Measurements from ENCODE around the gene DCXR. TPM values are rescaled to one million over a fixed set of nuclear protein-coding genes. Genes with fewer than 3 reads are reported as not detected.

Gene DCXR
- total and polyA plus RNA-seq, 2 of the 13 experiments (the other 11 are each of a cell fraction or from before 2014, with no cell fraction given), result 287 to 311 TPM

GRCh38 chr17:81999587-81999975 is 37.9 kb downstream of the DCXR start (continued):
- TF ChIP-seq ARID5B (CRISPR knock-in tag; IDR thresholded peaks at IDR 0.05) (peak; percentile 15; the same call in 1 of the 2 replicates), ZBTB7B (CRISPR knock-in tag; IDR thresholded peaks at IDR 0.05) (no peak), KAT2B (IDR thresholded peaks at IDR 0.05; ENCODE audit: borderline replicate concordance, low read depth, low read length) (no peak), KDM5B (CRISPR knock-in tag; IDR thresholded peaks at IDR 0.05; ENCODE audit: borderline replicate concordance) (peak; percentile 62), HDAC1 (CRISPR knock-in tag; IDR thresholded peaks at IDR 0.05) (no peak), CHCHD3 (CRISPR knock-in tag; IDR thresholded peaks at IDR 0.05) (no peak), KLF12 (CRISPR knock-in tag; IDR thresholded peaks at IDR 0.05; ENCODE audit: borderline replicate concordance) (no peak), YEATS2 (CRISPR knock-in tag; IDR thresholded peaks at IDR 0.05; ENCODE audit: borderline replicate concordance) (peak; percentile 63; the same call in 1 of the 2 replicates), ZNF570 (CRISPR knock-in tag; IDR thresholded peaks at IDR 0.05; ENCODE audit: borderline replicate concordance) (no peak), ZNF556 (CRISPR knock-in tag; IDR thresholded peaks at IDR 0.05; ENCODE audit: borderline replicate concordance) (no peak), ZFY (CRISPR knock-in tag; IDR thresholded peaks at IDR 0.05) (no peak), ZNF552 (CRISPR knock-in tag; IDR thresholded peaks at IDR 0.05; ENCODE audit: borderline replicate concordance) (no peak), NR2C2 (CRISPR knock-in tag; IDR thresholded peaks at IDR 0.05; ENCODE audit: borderline replicate concordance) (peak; percentile 90), ZMYM4 (CRISPR knock-in tag; IDR thresholded peaks at IDR 0.05) (no peak), SAFB2 (CRISPR knock-in tag; IDR thresholded peaks at IDR 0.05; ENCODE audit: borderline replicate concordance, low read depth) (no peak), KLF13 (CRISPR knock-in tag; IDR thresholded peaks at IDR 0.05) (no peak), ZNF207 (IDR thresholded peaks at IDR 0.05; ENCODE audit: borderline replicate concordance) (no peak), EED (CRISPR knock-in tag; IDR thresholded peaks at IDR 0.05) (no peak), HOXA5 (CRISPR knock-in tag; IDR thresholded peaks at IDR 0.05) (0 out of 2 replicates have a peak, but pooled peaks have one; percentile 19)
- TF ChIP-seq, protein P1, sequence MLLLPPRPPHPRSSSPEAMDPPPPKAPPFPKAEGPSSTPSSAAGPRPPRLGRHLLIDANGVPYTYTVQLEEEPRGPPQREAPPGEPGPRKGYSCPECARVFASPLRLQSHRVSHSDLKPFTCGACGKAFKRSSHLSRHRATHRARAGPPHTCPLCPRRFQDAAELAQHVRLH (CRISPR knock-in tag; IDR thresholded peaks at IDR 0.05; ENCODE audit: borderline replicate concordance, low read depth), result 0 out of 2 replicates have a peak, but pooled peaks have one; percentile 58
- TF ChIP-seq, protein P2, sequence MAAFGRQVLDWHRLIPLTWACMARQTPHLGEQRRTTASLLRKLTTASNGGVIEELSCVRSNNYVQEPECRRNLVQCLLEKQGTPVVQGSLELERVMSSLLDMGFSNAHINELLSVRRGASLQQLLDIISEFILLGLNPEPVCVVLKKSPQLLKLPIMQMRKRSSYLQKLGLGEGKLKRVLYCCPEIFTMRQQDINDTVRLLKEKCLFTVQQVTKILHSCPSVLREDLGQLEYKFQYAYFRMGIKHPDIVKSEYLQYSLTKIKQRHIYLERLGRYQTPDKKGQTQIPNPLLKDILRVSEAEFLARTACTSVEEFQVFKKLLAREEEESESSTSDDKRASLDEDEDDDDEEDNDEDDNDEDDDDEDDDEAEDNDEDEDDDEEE (CRISPR knock-in tag; IDR thresholded peaks at IDR 0.05), result no peak
- TF ChIP-seq, protein P3, sequence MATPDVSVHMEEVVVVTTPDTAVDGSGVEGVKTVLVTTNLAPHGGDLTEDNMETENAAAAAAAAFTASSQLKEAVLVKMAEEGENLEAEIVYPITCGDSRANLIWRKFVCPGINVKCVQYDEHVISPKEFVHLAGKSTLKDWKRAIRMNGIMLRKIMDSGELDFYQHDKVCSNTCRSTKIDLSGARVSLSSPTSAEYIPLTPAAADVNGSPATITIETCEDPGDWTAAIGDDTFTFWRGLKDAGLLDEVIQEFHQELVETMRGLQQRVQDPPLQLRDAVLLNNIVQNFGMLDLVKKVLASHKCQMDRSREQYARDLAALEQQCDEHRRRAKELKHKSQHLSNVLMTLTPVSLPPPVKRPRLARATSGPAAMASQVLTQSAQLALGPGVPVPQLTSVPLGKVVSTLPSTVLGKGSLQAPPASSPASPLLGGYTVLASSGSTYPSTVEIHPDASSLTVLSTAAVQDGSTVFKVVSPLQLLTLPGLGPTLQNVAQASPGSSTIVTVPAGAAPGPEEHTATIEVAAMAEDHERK (CRISPR knock-in tag; IDR thresholded peaks at IDR 0.05; ENCODE audit: low read depth), result no peak; the same call in 1 of the 2 replicates
- TF ChIP-seq, protein P4, sequence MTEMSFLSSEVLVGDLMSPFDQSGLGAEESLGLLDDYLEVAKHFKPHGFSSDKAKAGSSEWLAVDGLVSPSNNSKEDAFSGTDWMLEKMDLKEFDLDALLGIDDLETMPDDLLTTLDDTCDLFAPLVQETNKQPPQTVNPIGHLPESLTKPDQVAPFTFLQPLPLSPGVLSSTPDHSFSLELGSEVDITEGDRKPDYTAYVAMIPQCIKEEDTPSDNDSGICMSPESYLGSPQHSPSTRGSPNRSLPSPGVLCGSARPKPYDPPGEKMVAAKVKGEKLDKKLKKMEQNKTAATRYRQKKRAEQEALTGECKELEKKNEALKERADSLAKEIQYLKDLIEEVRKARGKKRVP (CRISPR knock-in tag; IDR thresholded peaks at IDR 0.05), result peak in 1 of 2 experiments; percentile 23; a peak in 1 of 4 replicates
